ENCODE results near the gene ADORA3. TPM values are rescaled to one million over a fixed set of nuclear protein-coding genes. Genes with fewer than 3 reads are reported as not detected.
A peak's percentile ranks its signal among the peaks of the same experiment; 100 is the strongest.

The ADORA3 gene
- total and polyA plus RNA-seq, 5 experiments from 2014 or later = 0.62 TPM; not detected in 4

DNA sequence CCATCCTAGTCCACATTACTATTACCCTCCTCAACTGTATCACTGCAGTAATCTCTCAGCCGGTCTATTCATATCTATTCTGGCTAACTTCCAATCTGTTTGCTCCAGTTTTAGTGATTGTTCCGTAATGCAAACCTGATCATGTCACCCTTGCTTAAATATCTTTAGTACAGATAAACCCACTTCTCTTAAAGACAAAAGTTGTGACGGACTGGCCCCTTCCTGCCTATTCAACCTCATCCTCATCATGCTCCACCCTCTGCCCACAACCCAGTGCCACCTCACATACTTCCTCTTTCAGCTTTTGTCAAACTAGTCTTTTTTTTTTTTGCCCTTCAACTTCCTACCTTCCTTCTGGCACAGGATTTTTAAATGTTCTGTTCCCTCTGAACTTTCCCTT lies 32.4 kb downstream of the ADORA3 start:
- POLR2A ChIA-PET = interaction anchor here (0.9 to 3.3 kb wide), 8 partner anchors 8 to 285 kb away, joined by 3 to 24 read pairs (median 6); partner anchors contain the start of genes ADORA3, ATP5PB, DDX20 and TMIGD3
- DNase-seq = peak; percentile 26 to 87 (median 71)
- Mint-ChIP-seq H3K36me3 (peaks cover 0 to 14% (median 3%) of the 10 kb centered on the region in 3 donors), H3K27ac (no peak overlapping the region), H3K4me3 (no peak overlapping the region), H3K27me3 (no peaks in the 10 kb centered on the region), H3K9me3 (no peaks in the 10 kb centered on the region), H3K4me1 (peaks cover 10 to 24% (median 17%) of the 10 kb centered on the region in 4 donors)
- ATAC-seq = peak; percentile 94 to 97

DNA sequence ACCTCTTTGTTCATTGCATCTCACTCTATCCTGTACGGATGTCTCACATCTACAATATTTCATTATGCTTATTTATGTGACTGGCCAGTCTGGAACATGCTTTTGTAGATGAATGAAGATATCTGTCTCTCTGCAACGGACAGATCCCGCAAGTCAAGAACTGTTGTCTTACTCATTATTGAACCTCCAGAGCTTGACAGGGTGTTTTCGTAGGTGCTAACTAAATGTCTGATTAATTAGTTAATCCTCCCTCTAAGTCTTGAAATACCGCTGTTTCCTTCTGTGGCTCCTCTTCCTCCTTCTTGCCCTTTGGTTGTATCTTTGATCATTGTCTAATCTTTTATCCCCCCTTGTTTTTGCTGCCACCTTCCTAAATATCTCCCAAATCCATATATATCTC lies 32.8 kb downstream of the ADORA3 start:
- no peaks in the 10 kb centered on the region for H3K9me3 Mint-ChIP-seq
- ATAC-seq (peak; percentile 4 to 12), DNase-seq (no peak)
- peaks cover 6 to 20% (median 14%) of the 10 kb centered on the region in 4 donors for H3K4me1 Mint-ChIP-seq
- H3K36me3 Mint-ChIP-seq = peaks cover 0 to 14% (median 3%) of the 10 kb centered on the region in 3 donors
- no peaks in the 10 kb centered on the region for H3K27me3 Mint-ChIP-seq
- no peak overlapping the region for H3K27ac Mint-ChIP-seq
- POLR2A ChIA-PET = interaction anchor here (1.7 to 3.3 kb wide), 4 partner anchors 18 to 37 kb away, joined by 6 to 24 read pairs (median 8); partner anchors contain the start of genes ADORA3, ATP5PB, TMIGD3 and WDR77
- no peak overlapping the region for H3K4me3 Mint-ChIP-seq

DNA sequence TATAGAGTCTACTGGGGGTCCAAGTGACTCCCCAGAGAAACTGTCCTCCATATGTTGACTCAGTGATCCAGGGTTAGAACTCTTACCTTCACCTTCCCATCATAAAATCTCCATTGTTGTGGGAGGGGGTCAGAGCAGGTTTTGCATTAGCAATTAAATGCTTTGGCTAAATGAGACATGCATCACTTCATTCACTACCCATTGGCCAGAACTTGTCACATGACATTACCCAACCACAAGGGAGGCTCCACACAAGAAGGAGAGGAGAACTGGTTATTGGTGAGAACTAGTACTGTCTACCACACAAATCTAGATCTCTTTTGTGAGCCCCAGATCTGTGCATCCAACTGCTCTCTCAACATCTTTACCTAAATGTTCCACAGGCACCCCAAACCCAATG lies 33.9 kb downstream of the ADORA3 start:
- POLR2A ChIA-PET = interaction anchor here (1.0 to 1.3 kb wide), 4 partner anchors 8 to 47 kb away, joined by 3 to 4 read pairs (median 3); no protein-coding TSS in a partner anchor
- ATAC-seq (no peak), DNase-seq (no peak)
- Mint-ChIP-seq H3K4me1 (peaks cover 9 to 21% (median 13%) of the 10 kb centered on the region in 4 donors), H3K27ac (no peak overlapping the region), H3K9me3 (no peaks in the 10 kb centered on the region), H3K4me3 (no peak overlapping the region), H3K27me3 (no peaks in the 10 kb centered on the region), H3K36me3 (peaks cover 0 to 15% (median 8%) of the 10 kb centered on the region in 3 donors)

DNA sequence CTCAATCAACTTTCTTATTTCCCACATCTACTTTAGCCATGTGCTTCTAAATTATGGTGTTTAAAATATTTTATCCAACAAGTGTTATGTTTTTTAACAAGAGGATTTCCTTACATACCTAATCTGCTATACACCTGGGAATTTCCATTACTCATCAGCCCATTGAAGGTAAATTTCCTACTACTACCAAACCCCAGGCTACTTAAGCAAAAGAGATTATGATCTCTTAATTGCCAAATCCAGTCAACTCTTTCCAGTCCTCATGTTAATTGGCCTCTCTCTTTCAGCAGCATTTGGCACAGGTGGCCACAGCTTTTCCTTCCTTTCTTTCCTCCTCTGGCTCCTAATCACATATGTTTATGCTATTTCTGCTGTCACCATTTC lies 34.7 kb downstream of the ADORA3 start:
- Mint-ChIP-seq H3K27me3 (no peaks in the 10 kb centered on the region), H3K9me3 (no peaks in the 10 kb centered on the region), H3K4me3 (no peak overlapping the region), H3K36me3 (peaks cover 0 to 15% (median 13%) of the 10 kb centered on the region in 3 donors), H3K27ac (no peak overlapping the region), H3K4me1 (peaks cover 9 to 22% (median 17%) of the 10 kb centered on the region in 4 donors)
- DNase-seq = no peak
- POLR2A ChIA-PET = interaction anchor here (1.0 to 1.3 kb wide), 4 partner anchors 9 to 48 kb away, joined by 3 to 4 read pairs (median 3); no protein-coding TSS in a partner anchor
- no peak for ATAC-seq

DNA sequence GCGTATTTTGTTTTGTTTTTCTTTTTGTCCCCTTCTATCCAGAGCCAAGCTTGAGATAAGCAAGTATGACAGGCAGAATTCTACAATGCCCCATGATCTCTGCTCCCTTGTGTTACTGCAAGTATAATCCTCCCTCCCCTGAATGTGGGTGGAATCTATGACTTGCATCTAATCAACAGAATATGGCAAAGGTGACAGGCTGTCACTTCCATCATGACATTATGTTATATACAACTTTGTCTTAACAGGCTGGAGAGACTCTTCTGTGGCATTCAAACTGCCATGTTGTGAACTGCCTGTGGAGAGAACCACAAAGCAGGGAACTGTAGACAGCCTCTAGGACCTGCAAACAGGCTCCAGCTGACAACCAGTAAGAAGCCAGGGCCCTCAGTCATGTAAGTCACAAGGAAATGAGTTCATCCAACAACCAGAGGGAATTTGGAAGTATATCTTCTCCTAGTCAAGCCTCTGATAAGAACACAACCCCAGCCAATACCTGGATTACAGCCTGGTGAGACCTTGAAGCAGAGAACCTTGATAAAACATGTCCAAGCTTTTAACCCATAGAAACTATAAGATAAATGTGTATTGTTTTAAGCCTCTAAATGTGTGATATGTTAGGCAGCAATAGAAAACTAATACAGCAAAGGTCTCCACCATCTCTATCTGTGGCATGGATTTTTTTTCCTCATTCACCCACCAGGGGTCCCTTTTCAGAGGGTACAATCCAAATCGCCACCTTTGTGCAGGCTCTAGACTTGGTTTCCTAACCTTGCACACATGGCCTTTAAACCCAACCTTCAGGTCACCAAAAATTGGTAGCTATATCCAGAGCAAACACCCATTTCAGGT lies 35.3 kb downstream of the ADORA3 start:
- peak overlapping the region in 4 of 10 donors; percentile 11 to 82 (median 54) for H3K27ac Mint-ChIP-seq

DNA sequence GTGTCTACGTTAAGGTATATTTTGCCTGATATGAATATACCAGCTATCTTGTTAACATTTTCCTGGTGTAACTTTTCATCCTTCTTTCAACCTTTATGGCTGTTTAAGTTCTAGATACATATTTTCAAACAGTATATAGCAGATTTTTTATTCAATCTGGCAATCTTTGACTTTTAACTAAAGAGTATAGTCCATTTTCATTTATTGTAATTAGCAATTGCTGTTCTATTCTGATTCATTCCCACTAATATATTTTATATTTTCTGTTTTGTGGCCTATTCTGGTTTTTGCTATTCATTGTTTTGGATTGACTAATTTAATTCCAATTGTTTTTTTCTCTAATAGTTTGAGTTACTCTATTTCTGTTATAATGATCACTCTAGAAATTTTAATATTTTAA lies 37.0 kb downstream of the ADORA3 start:
- Mint-ChIP-seq H3K27me3 (no peaks in the 10 kb centered on the region), H3K4me3 (no peak overlapping the region), H3K36me3 (peaks cover 5 to 33% (median 27%) of the 10 kb centered on the region in 3 donors), H3K9me3 (no peaks in the 10 kb centered on the region), H3K27ac (peak overlapping the region in 1 of 10 donors; percentile 22), H3K4me1 (peaks cover 5 to 23% (median 18%) of the 10 kb centered on the region in 4 donors)
- POLR2A ChIA-PET = no interaction called here
- ATAC-seq (no peak), DNase-seq (no peak)

More for the DNA sequence above, 35.3 kb downstream of the ADORA3 start:
- DNase-seq (no peak), ATAC-seq (no peak)
- Mint-ChIP-seq H3K9me3 (no peaks in the 10 kb centered on the region), H3K36me3 (peaks cover 4 to 19% (median 17%) of the 10 kb centered on the region in 3 donors), H3K27me3 (no peaks in the 10 kb centered on the region), H3K4me3 (no peak overlapping the region), H3K4me1 (peaks cover 6 to 22% (median 21%) of the 10 kb centered on the region in 4 donors)
- POLR2A ChIA-PET = interaction anchor here (1.0 to 1.3 kb wide), 4 partner anchors 8 to 48 kb away, joined by 3 to 4 read pairs (median 4); no protein-coding TSS in a partner anchor

DNA sequence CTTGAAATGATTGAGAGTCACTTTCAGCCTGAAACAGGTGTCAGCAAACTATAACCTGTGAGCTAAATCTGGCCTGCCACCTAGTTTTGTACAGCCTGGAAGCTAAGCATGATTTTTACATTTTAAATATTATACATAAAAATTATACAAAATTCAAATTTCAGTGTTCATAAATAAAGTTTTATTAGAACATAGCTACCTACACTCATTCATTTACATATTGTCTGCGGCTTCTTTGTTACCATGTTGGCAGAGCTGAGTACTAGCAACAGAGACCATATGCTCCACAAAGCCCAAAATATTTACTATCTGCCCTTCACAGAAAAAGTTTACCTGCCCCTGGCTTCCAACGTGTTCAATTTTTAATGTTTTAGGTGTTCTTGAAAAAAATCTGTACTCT lies 37.7 kb downstream of the ADORA3 start:
- no peaks in the 10 kb centered on the region for H3K27me3 Mint-ChIP-seq
- peaks cover 5 to 40% (median 30%) of the 10 kb centered on the region in 3 donors for H3K36me3 Mint-ChIP-seq
- no peak for ATAC-seq
- no peak for DNase-seq
- H3K9me3 Mint-ChIP-seq = no peaks in the 10 kb centered on the region
- H3K27ac Mint-ChIP-seq = peak overlapping the region in 2 of 10 donors; percentile 8 to 18
- POLR2A ChIA-PET = no interaction called here
- no peak overlapping the region for H3K4me3 Mint-ChIP-seq
- peaks cover 5 to 23% (median 18%) of the 10 kb centered on the region in 4 donors for H3K4me1 Mint-ChIP-seq

DNA sequence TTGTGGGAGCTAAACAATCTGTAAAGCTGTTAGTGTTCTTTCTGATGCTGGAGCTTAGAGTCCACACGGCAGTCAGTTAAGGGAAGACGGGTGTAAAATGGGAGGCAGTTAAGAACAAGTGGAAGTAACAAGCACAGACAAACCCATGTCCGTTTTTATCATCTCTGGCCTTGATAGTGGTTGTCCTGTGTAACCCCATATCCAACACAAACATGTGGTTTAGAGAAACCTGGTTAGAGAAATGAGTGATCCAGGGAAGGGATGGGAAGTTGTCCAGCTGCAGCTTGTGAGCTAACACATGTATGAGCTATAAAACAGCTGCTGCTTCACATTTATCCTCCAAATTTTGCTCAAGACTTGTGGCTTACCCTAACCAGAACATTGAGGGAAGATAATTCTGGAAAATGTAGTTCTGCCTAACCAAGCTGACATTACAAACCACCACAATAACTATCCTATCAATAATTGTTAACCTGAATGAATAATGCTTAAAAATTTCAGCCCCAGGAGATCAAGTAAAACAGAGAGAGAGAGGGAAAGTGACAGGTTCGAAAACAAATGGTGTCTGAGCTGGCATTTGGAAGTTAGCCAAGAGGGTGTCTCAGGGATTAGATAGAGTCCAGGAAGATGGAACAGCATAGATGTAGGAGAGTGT lies 40.3 kb downstream of the ADORA3 start:
- H3K27me3 Mint-ChIP-seq = no peaks in the 10 kb centered on the region
- DNase-seq (no peak), ATAC-seq (no peak)
- H3K36me3 Mint-ChIP-seq = peaks cover 5 to 64% (median 38%) of the 10 kb centered on the region in 3 donors
- H3K4me1 Mint-ChIP-seq = peaks cover 5 to 27% (median 20%) of the 10 kb centered on the region in 4 donors
- H3K9me3 Mint-ChIP-seq = no peaks in the 10 kb centered on the region
- peak overlapping the region in 9 of 10 donors; percentile 1 to 78 (median 11) for H3K27ac Mint-ChIP-seq
- POLR2A ChIA-PET = interaction anchor here (1.0 to 2.4 kb wide), 3 partner anchors 9 to 13 kb away, joined by 3 to 8 read pairs (median 3); no protein-coding TSS in a partner anchor
- H3K4me3 Mint-ChIP-seq = no peak overlapping the region

DNA sequence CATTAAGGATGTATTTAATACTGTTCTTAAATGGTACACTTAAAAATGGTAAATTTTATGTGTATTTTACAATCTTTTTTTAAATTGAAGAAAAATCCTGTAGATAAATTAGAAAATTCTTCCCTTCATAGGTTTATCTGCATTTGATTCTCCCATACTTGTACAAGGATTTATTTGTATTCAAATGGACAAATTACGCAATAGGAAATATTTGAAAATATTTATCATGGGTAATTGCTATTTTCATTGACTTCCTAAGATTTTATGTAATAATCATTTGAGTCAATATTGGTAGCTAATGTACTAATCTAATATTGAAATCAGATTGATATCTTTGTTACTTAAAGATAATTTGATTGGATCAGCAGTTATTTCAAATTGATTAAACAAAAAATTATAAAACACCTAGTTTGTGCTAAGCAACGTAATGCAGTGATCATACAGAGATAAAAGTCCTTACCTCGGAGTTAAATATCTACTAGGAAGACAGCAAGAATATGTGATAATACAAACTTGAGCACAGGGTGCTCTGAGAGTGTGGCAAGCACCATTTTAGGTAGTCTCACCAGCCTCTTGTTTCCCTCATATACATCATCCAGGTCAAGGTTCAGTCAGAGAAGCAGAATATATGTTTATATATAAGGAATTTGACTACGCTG lies 40.9 kb downstream of the ADORA3 start:
- POLR2A ChIA-PET = interaction anchor here (1.0 to 2.4 kb wide), 3 partner anchors 10 to 14 kb away, joined by 3 to 8 read pairs (median 3); no protein-coding TSS in a partner anchor
- ATAC-seq (no peak), DNase-seq (no peak)
- Mint-ChIP-seq H3K4me3 (no peak overlapping the region), H3K27me3 (no peaks in the 10 kb centered on the region), H3K9me3 (no peaks in the 10 kb centered on the region), H3K27ac (peak overlapping the region in 3 of 10 donors; percentile 1 to 22 (median 17)), H3K4me1 (peaks cover 5 to 30% (median 21%) of the 10 kb centered on the region in 4 donors), H3K36me3 (peaks cover 5 to 70% (median 35%) of the 10 kb centered on the region in 3 donors)

DNA sequence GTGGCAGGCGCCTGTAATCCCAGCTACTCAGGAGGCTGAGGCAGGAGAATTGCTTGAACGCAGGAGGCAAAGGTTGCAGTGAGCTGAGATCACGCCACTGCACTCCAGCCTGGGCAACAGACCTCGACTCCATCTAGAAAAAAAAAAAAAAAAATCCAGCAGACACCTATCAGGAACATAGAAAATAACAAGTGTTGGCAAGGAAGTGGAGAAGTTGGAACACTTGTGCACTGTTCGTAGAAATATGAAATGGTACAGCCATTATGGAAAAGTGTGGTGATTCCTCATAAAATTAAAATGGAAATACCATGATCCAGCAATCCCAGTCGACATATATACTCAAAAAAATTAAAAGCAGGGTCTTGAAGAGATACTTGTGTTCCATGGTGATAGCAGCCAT lies 41.7 kb downstream of the ADORA3 start:
- H3K27me3 Mint-ChIP-seq = no peaks in the 10 kb centered on the region
- no peak overlapping the region for H3K4me3 Mint-ChIP-seq
- ATAC-seq (no peak), DNase-seq (no peak)
- H3K4me1 Mint-ChIP-seq = peaks cover 7 to 30% (median 23%) of the 10 kb centered on the region in 4 donors
- H3K27ac Mint-ChIP-seq = peak overlapping the region in 2 of 10 donors; percentile 8 to 20
- no peaks in the 10 kb centered on the region for H3K9me3 Mint-ChIP-seq
- H3K36me3 Mint-ChIP-seq = peaks cover 5 to 75% (median 37%) of the 10 kb centered on the region in 3 donors
- POLR2A ChIA-PET = interaction anchor here (1.5 to 2.4 kb wide), 2 partner anchors 10 to 12 kb away, joined by 3 to 8 read pairs; no protein-coding TSS in a partner anchor

DNA sequence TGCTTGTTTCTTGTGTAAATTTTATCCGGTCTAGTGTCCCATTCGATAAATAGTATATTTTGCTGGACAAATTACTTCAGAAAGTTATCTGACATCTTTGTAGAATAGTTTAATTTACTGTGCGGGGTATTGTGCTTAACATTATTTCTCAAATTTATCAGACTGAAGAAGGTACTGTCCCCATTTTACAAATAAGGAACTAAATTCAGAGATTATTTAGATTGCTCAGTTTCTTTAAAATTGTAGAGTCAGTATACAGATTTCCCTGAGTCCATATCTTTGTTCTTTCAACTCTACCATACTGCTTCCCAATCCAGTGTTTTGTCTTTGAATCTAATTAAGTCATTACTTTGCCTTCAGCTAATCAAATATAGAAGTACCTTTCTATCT lies 47.8 kb downstream of the ADORA3 start:
- Mint-ChIP-seq H3K4me3 (no peak overlapping the region), H3K27me3 (no peaks in the 10 kb centered on the region), H3K36me3 (peaks cover 8 to 90% (median 29%) of the 10 kb centered on the region in 3 donors), H3K4me1 (peaks cover 25 to 64% (median 57%) of the 10 kb centered on the region in 4 donors), H3K9me3 (no peaks in the 10 kb centered on the region), H3K27ac (peak overlapping the region in 5 of 10 donors; percentile 1 to 60 (median 57))
- POLR2A ChIA-PET = no interaction called here
- DNase-seq (no peak), ATAC-seq (no peak)

Measured in naive thymus-derived CD8-positive, alpha-beta T cell (primary cell).